GM19238 (cell line): ENCODE results near the gene MAP2K7.
"Not testable (repeated sequence)": the region's sequence is repeated elsewhere in the genome, so short reads cannot be mapped to it uniquely, and the experiment has no call there.

ENCODE experiments used
- DNase-seq: peaks from one replicate; pipeline ENCODE4 v3.0.0; 2011; ENCODE audit warnings: low spot score; ENCODE audit not compliant: insufficient read length

MAP2K7 gene

DNA sequence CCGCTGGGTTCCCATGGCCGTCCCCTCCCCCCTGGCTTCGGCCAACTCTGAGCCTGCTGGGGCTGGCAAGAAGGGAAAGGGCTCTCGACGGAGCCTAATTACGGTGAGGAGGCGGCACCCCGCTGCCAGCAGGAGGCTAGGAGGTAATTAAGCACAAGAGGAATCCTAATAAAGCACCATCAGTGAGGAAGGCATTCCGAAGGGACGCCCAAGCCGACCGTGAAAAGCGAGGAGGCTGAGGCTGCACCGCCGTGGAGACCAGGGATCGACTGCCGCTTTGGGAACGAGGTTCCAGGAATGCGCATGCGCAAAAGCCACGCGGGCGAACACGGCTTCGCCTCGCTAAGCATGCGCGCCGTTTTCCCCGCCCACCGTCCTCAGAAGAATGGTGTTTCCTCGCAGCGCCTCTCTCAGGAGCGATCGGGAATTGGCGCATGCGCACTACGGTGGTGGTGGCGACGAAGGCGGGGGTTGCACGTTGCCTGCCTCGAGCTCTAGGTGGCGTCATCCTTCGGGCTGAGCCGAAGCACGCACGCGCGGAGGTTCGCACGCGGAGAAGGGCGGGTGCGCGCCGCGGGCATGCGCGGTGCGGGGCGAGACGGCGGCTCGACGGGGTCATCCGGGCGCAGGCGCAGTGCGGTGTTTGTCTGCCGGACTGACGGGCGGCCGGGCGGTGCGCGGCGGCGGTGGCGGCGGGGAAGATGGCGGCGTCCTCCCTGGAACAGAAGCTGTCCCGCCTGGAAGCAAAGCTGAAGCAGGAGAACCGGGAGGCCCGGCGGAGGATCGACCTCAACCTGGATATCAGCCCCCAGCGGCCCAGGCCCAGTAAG, at the start of gene MAP2K7:
Gene MAP2K7, plus strand, starts transcription at position 634 of the 830 bp plus-strand sequence. Its CDS starts 68 bp downstream, at position 702.
- peak; percentile 99 for DNase-seq

DNA sequence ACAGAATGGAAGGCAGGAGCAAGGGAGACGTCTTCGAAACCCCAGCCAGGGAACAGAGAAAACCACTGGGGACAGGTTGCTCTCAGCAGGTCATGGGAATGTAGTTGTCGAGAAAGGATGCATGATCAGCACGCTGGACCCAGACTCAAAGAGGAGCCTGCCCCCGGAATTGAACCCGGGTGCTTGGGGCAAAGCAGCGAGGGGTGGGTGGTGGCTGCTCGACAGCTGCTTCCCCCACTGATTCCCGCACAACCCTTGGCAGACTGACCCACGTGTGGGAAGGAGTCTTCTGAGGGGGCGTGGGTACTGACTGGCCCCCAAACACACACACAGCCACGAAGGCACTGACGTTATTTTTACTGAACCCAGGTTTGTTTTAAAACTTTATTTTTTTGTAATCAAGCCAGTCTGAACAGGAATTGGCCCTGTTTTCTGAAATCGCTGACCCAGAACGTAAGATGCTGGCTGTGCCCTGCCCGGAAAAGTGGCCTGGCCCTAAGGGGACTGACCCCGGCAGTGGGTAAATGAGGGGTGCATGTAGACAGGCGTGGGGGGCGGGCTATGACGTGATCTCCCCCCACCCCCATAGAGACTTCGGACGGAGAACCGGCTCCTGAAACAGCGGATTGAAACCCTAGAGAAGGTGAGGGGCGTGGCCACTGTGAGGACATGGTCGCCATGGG, 48.1 kb upstream of the MAP2K7 start:
- no peak for DNase-seq

- DNase-seq, result no peak
Measured at GRCh38 chr19:7856109-7856591, 47.5 kb upstream of the MAP2K7 start.

DNA sequence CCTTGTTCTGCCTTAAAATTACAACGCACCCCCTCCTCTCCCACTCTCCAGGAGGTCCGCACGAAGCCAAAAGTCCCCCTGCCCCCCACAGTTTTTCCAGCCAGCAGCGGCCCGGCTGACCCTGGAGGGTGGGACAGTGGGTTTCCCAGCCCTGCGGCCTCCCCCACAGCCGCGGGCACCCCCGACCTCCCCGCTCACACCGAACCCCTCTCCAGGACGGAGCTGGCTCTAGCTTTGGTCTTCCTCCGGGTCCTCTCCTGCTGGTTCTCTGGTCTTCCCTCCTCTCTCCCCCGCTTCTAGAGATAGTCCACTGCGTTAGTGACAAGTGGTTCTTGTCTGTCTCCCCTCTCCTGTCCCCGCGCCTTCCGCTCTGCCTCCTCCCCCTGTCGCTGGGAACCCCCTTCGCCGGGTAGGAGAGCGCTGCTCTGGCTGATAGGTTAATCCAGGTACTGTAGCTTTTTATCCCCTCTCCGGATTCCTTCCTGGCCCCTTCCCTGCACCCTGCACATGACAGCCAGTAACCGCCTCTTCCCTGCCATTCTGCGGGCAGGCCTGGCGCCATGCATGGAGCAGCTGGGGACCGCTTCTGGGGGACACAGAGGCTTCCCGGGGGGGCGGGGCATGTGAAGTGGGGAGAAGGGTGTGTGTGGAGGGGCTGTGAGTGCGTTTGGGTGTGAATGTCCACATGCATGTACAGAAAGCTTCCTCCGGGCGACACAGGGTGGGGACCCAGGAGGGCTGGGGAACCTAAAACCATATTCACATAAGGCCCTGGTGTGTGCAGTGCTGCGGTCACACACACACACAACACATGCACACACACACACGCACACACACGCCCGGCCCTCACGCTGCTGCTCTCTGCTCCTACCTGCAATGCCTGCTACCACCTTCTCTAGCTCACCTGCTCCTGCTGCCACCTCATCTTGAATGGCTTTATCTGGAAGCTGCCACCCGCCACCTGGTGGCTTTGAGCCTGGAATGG, 46.7 kb upstream of the MAP2K7 start:
- no peak for DNase-seq

- DNase-seq, result no peak
Measured at GRCh38 chr19:7857727-7858108, 46.0 kb upstream of the MAP2K7 start.

DNA sequence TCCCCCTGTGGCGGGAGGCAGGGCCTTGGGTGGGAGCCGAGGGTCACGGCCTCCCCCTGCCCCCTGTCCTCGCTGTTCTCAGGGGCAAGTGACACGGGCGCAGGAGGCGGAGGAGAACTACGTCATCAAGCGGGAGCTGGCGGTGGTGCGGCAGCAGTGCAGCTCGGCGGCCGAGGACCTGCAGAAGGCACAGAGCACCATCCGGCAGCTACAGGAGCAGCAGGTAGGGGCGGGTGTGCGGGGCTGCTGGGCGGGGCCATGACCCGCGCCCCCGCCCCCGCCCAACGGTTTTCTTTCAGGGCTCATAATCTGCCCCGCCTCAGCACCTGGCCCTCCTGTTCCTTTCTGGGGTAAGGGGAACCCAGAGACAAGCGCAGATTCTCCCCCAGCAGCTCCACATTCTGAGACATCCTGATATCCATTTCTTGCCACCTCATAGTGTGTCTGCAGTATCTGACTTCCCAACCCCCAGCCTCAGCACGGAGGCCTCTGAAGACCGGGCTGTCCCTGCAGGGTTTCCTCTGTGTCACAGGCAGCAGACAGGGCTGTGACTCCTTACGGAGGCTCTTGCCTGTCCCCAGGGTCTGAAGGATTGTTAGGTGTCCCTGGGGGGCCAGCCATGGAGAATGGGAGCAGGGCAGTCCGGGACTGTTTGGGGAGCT, 45.4 kb upstream of the MAP2K7 start:
- DNase-seq, result no peak

DNA sequence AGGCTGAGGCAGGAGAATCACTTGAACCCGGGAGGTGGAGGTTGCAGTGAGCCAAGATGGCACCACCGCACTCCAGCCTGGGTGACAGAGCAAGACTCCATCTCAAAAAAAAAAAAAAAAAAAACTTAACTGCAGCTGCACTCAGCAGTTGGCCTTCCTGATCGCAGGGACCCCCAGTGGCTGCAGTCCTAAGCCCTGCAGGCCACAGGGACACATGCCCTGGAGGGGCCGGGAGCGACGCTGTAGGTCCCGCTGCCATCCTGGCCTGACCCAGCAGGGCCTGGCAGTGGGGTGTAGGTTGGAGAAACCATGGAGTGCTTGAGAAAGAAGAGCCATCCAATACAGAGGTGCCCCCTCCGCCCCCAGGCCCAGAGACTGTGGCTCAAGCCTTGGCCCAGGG, 44.6 kb upstream of the MAP2K7 start:
- not testable (repeated sequence) for DNase-seq

GRCh38 chr19:7859831-7860713, 43.6 kb upstream of the MAP2K7 start:
- DNase-seq, result no peak

DNA sequence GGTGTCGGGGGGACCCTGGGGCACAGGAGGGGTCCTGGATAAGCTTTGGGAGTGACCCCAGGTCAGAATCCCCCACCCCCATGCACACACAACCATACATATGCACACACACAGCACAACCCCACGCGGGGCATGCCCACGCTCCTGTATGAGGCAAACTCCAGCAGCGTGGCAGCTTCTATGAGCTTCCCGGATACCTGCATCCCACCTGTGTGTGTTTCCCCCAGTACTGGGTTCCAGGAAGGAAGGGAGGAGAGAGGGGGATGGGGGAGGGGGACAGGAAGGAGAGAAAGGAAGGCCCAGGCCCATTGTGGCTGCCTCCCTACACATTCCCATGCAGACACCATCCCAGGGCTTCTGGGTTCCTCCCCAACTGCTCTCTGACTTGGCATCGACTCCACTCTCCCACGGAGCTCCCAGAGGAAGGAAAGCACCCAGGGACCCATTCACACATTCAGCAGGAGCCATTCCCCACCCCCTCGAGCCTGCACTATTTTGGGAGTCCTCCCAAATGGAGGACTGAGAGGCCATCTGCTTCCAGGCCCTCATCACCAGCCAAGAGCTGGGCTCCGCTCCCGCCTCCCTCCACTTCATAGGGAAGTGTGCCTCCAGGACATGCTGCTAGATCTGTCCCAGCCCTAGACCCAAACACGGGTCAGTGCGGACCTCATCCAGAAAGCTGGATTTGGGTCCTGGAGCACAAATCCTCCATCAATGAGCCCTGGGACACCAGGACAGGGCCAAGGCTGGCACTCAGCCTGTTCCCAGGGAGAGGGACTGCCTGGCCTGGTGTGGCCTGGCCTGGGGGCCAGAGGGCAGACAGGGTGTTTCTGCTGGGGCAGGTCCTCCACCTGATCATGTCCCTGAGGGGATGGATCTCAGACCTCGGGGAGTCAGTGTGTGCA, 42.7 kb upstream of the MAP2K7 start:
- no peak for DNase-seq

GRCh38 chr19:7861619-7862412, 41.9 kb upstream of the MAP2K7 start:
- no peak for DNase-seq

DNA sequence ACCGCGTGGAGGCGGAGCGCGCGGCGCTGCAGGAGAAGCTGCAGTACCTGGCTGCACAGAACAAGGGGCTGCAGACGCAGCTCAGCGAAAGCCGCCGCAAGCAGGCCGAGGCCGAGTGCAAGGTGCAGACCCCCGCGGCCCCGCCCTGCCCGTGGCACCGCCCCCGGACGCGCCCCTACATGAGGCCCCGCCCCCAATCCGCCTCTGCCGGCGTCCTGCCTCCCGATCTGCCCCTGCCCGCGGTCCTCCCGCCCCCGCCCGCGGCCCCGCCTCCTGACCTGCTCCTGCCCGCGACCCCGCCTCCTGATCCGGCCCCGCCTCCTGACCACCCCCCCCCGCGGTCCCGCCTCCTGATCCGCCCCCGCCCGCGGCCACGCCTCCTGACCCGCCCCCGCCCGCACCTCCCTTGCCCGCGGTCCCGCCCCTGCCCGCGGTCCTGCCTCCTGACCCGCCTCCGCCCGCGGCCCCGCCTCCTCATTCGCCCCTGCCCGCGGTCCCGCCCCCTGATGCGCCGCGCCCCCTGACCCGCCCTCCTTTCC, 41.2 kb upstream of the MAP2K7 start:
- DNase-seq, result peak; percentile 61

- DNase-seq, result no peak
Measured at GRCh38 chr19:7863157-7863970, 40.3 kb upstream of the MAP2K7 start.

GRCh38 chr19:7863971-7864689, 39.5 kb upstream of the MAP2K7 start:
- no peak for DNase-seq

GRCh38 chr19:7864690-7865074, 39.0 kb upstream of the MAP2K7 start:
- no peak for DNase-seq

DNA sequence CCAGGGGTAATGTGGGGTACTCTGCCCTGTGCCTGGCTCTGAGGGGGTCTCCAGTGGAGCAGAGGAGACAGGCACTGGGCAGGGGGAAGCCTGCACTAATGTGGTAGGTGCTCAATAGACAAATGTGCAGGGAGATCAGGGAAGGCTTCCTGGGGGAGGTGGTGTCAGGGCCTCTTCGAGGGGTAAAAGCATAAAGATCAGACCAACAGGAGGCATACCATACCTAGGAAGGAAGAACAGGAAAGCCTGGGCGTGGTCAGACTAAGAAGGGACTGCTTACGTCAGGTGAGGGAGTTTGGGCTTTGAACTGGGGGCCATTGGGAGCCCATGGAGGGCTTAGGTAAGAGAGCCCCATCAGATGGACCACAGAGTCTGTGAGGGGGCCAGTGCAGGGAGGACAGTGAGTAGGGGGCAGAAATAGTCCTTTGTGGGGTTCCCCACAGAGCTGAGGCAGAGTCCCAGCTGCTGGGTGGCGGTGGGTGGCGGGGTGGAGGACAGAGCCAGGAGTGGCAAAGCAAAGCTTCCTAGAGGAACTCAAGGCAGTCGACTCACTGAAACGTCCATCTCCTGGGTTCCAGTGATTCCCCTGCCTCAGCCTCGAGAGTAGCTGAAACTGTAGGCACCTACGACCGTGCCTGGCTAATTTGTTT, 38.3 kb upstream of the MAP2K7 start:
- DNase-seq, result no peak
